Endothelial cell (in vitro differentiated cells): Measurements from ENCODE around the gene URB1. TPM values are rescaled to one million over a fixed set of nuclear protein-coding genes. Genes with fewer than 3 reads are reported as not detected.

ENCODE experiments used
- DNase-seq: peaks from one replicate; pipeline ENCODE4 v3.0.0; 2021; ENCODE audit warnings: low spot score
- H3K27ac Mint-ChIP-seq: one replicate; pipeline ENCODE4 v1.8.0; 2021; ENCODE audit warnings: mixed read lengths, inconsistent platforms; ENCODE audit not compliant: unreplicated experiment
- H3K27me3 Mint-ChIP-seq: one replicate; pipeline ENCODE4 v1.8.0; 2021; ENCODE audit warnings: mild to moderate bottlenecking, moderate library complexity, mixed read lengths, inconsistent platforms; ENCODE audit not compliant: unreplicated experiment
- H3K36me3 Mint-ChIP-seq: one replicate; pipeline ENCODE4 v1.8.0; 2021; ENCODE audit warnings: mild to moderate bottlenecking, low read depth, mixed read lengths, inconsistent platforms; ENCODE audit not compliant: unreplicated experiment
- H3K4me1 Mint-ChIP-seq: one replicate; pipeline ENCODE4 v1.8.0; 2021; ENCODE audit warnings: mild to moderate bottlenecking, mixed read lengths, inconsistent platforms; ENCODE audit not compliant: unreplicated experiment
- H3K4me3 Mint-ChIP-seq: one replicate; pipeline ENCODE4 v1.8.0; 2021; ENCODE audit warnings: mild to moderate bottlenecking, mixed read lengths, inconsistent platforms; ENCODE audit not compliant: unreplicated experiment
- H3K9me3 Mint-ChIP-seq: one replicate; pipeline ENCODE4 v1.8.0; 2021; ENCODE audit warnings: mixed read lengths, inconsistent platforms; ENCODE audit not compliant: unreplicated experiment
- CTCF ChIP-seq: fragments of 200-600 bp; sonication (generic); IDR thresholded peaks from one replicate; pipeline ENCODE4 v1.5.0; 2021; ENCODE audit warnings: antibody characterized with exemption; ENCODE audit not compliant: unreplicated experiment
- total RNA-seq: library from RNA; stranded (reverse); fragmentation: NEBNext Ultra II Directional; extraction: Animal tissue kit (Norgen Biotek cat#: 25700); gene quantifications from one replicate; pipeline ENCODE4 v1.2.1, GENCODE V29; 2021; ENCODE audit not compliant: unreplicated experiment

The URB1 gene
- total RNA-seq, 1 donor from 2014 or later, result 10.6 TPM

- DNase-seq, result no peak
- no peak overlapping the region for H3K27ac Mint-ChIP-seq
- H3K36me3 Mint-ChIP-seq, result peaks cover 52% of the 10 kb centered on the region
- no peak overlapping the region for H3K4me3 Mint-ChIP-seq
- TF ChIP-seq CTCF, result no peak
- no peaks in the 10 kb centered on the region for H3K27me3 Mint-ChIP-seq
- H3K9me3 Mint-ChIP-seq, result no peaks in the 10 kb centered on the region
- H3K4me1 Mint-ChIP-seq, result peaks cover 13% of the 10 kb centered on the region
Observed at GRCh38 chr21:32350981-32351380, 41.8 kb downstream of the URB1 start.

- no peak for TF ChIP-seq CTCF
- no peaks in the 10 kb centered on the region for H3K27me3 Mint-ChIP-seq
- H3K36me3 Mint-ChIP-seq, result peaks cover 55% of the 10 kb centered on the region
- no peak overlapping the region for H3K27ac Mint-ChIP-seq
- no peak for DNase-seq
- H3K4me1 Mint-ChIP-seq, result peaks cover 13% of the 10 kb centered on the region
- no peak overlapping the region for H3K4me3 Mint-ChIP-seq
- no peaks in the 10 kb centered on the region for H3K9me3 Mint-ChIP-seq
Observed at GRCh38 chr21:32350211-32350980, 42.4 kb downstream of the URB1 start.

DNA sequence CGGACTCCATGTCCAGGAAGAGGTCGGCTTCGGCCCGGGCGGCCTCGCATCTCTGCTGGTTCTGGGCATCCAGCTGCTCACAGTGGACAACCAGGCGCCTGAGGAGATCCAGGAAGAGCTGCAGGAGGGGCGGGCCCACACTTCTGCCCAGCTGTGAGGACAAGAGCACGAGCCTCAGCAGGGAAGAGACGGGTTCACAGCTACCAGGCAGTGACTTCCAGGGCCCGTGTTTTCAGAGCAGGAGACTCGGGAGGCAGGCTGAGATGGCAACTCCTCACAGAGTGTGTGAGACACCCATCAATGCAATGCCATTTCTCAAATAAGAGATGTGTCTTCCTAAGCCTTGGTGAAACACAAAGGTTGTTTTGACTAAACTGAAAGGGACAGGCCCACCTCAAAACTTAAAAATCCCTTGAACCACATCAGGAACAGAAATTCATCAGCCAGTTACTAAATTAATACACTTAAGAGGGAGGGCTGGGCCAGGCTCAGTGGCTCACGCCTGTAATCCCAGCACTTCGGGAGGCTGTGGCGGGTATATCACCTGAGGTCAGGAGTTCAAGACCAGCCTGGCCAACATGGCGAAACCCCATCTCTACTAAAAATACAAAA, 43.4 kb downstream of the URB1 start:
- Mint-ChIP-seq H3K27ac (peak overlapping the region; percentile 39), H3K4me3 (no peak overlapping the region), H3K9me3 (no peaks in the 10 kb centered on the region), H3K27me3 (no peaks in the 10 kb centered on the region), H3K36me3 (peaks cover 59% of the 10 kb centered on the region), H3K4me1 (peaks cover 13% of the 10 kb centered on the region)
- TF ChIP-seq CTCF, result no peak
- DNase-seq, result no peak

GRCh38 chr21:32348604-32349332, 44.0 kb downstream of the URB1 start:
- Mint-ChIP-seq H3K27me3 (no peaks in the 10 kb centered on the region), H3K27ac (peak overlapping the region; percentile 39), H3K4me1 (peaks cover 13% of the 10 kb centered on the region), H3K9me3 (no peaks in the 10 kb centered on the region), H3K4me3 (peak overlapping the region; percentile 44), H3K36me3 (peaks cover 61% of the 10 kb centered on the region)
- no peak for DNase-seq
- no peak for TF ChIP-seq CTCF
